Spinal cord (tissue), 10 donors: ENCODE results near the gene STK39. TPM values are rescaled to one million over a fixed set of nuclear protein-coding genes. Genes with fewer than 3 reads are reported as not detected.
A peak's percentile ranks its signal among the peaks of the same experiment; 100 is the strongest.

Experiments
- DNase-seq, 6 donors: peaks; one replicate each; pipeline versions ENCODE4 v3.0.0 to v3.0.0-alpha.2; 2013 to 2015; ENCODE audit warnings: low spot score in 6 of 6, low read depth in 4 of 6
- H3K27ac ChIP-seq: one replicate; pipeline ENCODE4 v1.5.1; 2013; ENCODE audit warnings: low read depth, low read length, control low read depth
- H3K27me3 ChIP-seq: one replicate; pipeline ENCODE4 v1.6.1; 2013; ENCODE audit warnings: low read length; ENCODE audit not compliant: control insufficient read depth, insufficient read depth
- H3K36me3 ChIP-seq: one replicate; pipeline ENCODE4 v1.6.1; 2013; ENCODE audit warnings: low read length; ENCODE audit not compliant: control insufficient read depth, insufficient read depth
- H3K4me1 ChIP-seq: one replicate; pipeline ENCODE4 v1.6.1; 2013; ENCODE audit warnings: low read length; ENCODE audit not compliant: control insufficient read depth, insufficient read depth
- H3K4me3 ChIP-seq: one replicate; pipeline ENCODE4 v1.5.1; 2013; ENCODE audit warnings: low read depth, low read length, control low read depth
- H3K9me3 ChIP-seq: one replicate; pipeline ENCODE4 v1.6.1; 2013; ENCODE audit warnings: low read length; ENCODE audit not compliant: control insufficient read depth, insufficient read depth
- whole genome bisulfite sequencing: methylation state at CpG from one replicate; pipeline ENCODE4 v1.1.5; 2013; ENCODE audit warnings: missing lambda C conversion rate; ENCODE audit not compliant: insufficient coverage; 5-methylcytosine and 5-hydroxymethylcytosine counted together
- polyA plus RNA-seq, 2 donors: library from polyadenylated mRNA; unstranded; fragments of 120-200 nt; gene quantifications; one replicate each; pipeline ENCODE4 v1.2.1, GENCODE V29; 2013; ENCODE audit not compliant: insufficient read length in 2 of 2
- total RNA-seq, 2 donors: library from RNA; depleted of rRNA in 1 of 2; stranded (reverse); fragments of 120-200 nt in 1 of 2; fragments of >200 nt in 1 of 2; gene quantifications; one replicate each; pipeline versions ENCODE4 v1.2.3 to v1.2.4, GENCODE V29; 2013 to 2014
- donor health status: healthy.

STK39 gene
- total and polyA plus RNA-seq, 4 donors, result 51.1 to 75.5 (median 57.7) TPM

DNA sequence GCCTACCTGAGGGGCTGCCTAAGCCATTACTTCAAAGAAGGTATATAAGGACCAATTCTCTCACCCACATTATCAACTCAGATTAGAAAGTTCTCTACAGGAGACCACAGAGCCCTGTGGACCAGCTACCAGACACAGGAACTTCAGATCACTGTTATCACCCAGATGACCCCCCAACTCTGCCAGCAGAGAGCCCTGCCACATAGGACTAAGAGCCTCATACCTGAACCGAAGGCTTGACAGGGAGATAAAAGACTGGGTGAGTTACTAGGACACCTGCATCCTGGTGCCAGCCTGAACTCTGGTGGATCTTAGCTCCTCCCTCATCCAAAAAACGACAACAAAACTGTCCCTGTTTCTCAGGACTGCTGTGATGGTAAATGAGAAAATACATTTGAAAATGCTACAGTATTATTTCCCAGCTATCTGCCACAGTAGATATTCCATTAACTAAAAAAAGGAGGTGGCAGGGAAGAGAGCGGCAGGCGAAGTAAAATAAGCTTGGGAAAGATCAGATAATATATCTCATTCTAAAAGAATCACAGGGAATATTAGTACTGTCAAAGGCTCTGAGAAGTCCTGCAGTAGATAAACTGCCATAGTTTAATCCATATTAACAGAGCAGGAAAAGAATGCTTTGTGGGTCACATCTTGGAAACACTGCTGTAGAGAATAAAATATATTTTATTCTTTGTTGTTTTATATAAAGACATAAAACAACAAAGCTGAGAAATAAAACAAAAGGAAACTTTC lies 79.7 kb downstream of the STK39 start:
- H3K4me1 ChIP-seq, result peaks cover 2% of the 10 kb centered on the region
- no peaks in the 10 kb centered on the region for H3K9me3 ChIP-seq
- WGBS, result 100% methylated on average over 1 of the region's 4 CpGs
- H3K36me3 ChIP-seq, result peaks cover 2% of the 10 kb centered on the region
- H3K4me3 ChIP-seq, result no peak overlapping the region
- no peaks in the 10 kb centered on the region for H3K27me3 ChIP-seq
- no peak overlapping the region for H3K27ac ChIP-seq
- no peak for DNase-seq

DNA sequence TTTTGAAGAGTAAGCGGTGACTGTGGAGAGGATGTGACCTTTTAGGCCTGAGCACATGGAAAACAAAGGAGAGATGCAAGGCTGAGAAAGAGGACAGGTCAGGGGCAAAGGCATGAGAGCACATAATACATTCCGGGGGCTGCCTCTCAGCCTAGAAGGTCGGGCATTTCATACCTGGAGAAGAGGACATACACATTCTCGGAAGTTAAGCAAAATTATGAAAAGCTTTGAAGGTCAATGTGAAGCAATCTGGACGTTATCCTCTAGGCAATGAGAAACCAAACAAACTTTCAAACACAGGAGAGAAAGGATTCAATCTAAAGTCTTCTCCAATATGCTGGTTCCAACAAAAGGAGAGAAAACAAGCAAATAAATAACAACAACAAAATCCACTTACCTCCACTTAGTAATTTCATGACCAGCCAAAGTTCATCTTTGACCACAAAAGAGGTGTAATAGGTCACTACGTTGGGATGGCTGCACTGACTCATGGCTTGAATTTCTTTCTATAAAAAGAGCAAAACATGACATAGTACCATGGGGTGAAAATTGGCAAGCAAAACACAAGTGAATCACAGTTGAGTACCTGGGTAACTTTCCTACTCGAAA lies 80.4 kb downstream of the STK39 start:
- Histone ChIP-seq H3K4me1 (peaks cover 2% of the 10 kb centered on the region), H3K9me3 (no peaks in the 10 kb centered on the region), H3K27me3 (no peaks in the 10 kb centered on the region), H3K4me3 (no peak overlapping the region), H3K36me3 (peaks cover 2% of the 10 kb centered on the region), H3K27ac (no peak overlapping the region)
- WGBS, result 97% methylated on average over 3 of the region's 7 CpGs
- no peak for DNase-seq

DNA sequence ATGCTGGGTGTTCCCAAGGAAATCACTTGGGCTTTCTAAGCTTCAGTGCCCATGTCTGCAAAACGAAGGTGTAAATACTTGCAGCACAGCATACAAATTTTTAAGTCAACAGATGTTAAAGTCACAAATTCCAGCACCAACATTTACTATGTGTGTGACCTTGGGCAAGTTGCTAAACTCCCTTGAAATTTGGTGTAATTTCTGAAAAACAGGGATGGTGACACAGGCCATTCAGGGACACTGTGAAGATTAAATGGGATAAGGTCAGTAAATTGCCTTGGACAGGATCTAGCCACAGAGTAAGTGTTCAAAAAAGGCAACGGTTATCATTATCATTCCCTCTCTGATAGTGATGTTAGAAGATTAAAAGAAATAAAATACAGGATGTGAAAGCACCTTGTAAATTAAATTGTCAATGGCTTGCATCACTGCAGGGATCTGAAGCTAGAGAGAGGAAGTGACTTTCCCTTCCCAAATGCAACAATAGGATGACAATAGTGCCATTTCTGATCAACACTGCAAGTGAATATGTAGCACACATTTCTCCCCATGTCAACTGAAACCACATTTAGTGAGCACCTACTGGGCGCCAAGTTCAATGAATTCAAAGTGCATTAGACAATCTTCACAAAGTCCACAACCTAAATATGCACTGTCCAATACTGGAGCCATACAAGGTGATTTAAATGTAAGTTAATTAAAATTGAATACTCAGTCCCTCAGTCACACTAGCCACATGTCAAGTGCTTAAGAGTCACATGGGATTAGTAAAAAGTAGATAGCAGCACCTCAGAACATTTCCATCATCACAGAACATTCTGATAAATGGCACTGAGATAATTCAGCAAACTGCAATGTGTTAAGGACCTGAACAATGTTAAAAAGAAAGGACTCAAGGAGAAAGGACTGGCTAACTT lies 81.2 kb downstream of the STK39 start:
- Histone ChIP-seq H3K4me1 (peaks cover 2% of the 10 kb centered on the region), H3K4me3 (no peak overlapping the region), H3K36me3 (peaks cover 2% of the 10 kb centered on the region), H3K9me3 (no peaks in the 10 kb centered on the region), H3K27ac (no peak overlapping the region), H3K27me3 (no peaks in the 10 kb centered on the region)
- DNase-seq, result no peak
- WGBS, result no CpG with 5 or more reads among the region's 3 CpGs

DNA sequence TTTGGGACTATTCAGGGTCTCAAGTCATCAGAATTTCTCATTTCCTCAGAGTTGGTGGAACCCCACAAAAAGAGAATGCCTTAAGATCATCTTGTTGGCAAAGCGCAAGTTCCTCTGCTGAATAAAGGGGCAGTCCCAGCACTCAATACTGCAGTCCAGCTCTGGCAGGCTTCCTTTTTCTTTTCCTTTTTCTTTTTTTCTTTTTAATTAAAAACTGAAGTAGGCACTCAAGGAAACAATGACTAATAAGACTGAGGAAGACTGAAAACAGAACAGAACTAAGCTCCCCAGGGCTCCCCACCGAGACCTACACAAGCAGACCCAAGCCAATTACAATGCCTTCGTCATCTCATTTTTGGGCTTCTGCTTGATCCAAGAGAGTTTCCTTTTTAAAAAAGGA lies 82.0 kb downstream of the STK39 start:
- H3K27me3 ChIP-seq, result no peaks in the 10 kb centered on the region
- H3K4me1 ChIP-seq, result no peaks in the 10 kb centered on the region
- peak in 2 of 6 donors; percentile 38 to 43 for DNase-seq
- H3K36me3 ChIP-seq, result peaks cover 6% of the 10 kb centered on the region
- no peak overlapping the region for H3K27ac ChIP-seq
- WGBS, result 62% methylated on average over 2 of the region's 3 CpGs
- no peaks in the 10 kb centered on the region for H3K9me3 ChIP-seq
- H3K4me3 ChIP-seq, result no peak overlapping the region

DNA sequence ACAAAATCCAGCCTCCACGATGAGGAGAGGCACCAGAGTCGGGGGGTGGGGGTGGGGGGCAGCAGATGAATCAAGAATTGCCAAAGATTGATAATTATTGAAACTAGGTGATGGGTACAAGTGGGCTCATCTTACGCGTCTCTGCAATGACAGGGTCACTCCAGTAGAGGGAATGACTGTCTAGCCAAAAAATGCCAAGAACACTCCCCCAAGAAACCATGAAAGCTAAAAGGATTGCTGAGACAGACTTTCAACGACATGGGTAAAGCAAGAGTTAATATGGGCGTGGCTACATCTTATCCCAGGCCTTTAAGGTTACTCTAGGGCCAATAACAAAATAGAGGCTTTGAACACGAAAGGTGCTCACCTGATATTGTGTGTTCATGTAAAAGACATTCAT lies 86.5 kb downstream of the STK39 start:
- H3K9me3 ChIP-seq, result no peaks in the 10 kb centered on the region
- DNase-seq, result no peak
- WGBS, result 71% methylated on average over 5 of the region's 7 CpGs
- H3K27ac ChIP-seq, result no peak overlapping the region
- no peaks in the 10 kb centered on the region for H3K27me3 ChIP-seq
- H3K36me3 ChIP-seq, result peaks cover 8% of the 10 kb centered on the region
- H3K4me1 ChIP-seq, result peaks cover 3% of the 10 kb centered on the region
- no peak overlapping the region for H3K4me3 ChIP-seq

DNA sequence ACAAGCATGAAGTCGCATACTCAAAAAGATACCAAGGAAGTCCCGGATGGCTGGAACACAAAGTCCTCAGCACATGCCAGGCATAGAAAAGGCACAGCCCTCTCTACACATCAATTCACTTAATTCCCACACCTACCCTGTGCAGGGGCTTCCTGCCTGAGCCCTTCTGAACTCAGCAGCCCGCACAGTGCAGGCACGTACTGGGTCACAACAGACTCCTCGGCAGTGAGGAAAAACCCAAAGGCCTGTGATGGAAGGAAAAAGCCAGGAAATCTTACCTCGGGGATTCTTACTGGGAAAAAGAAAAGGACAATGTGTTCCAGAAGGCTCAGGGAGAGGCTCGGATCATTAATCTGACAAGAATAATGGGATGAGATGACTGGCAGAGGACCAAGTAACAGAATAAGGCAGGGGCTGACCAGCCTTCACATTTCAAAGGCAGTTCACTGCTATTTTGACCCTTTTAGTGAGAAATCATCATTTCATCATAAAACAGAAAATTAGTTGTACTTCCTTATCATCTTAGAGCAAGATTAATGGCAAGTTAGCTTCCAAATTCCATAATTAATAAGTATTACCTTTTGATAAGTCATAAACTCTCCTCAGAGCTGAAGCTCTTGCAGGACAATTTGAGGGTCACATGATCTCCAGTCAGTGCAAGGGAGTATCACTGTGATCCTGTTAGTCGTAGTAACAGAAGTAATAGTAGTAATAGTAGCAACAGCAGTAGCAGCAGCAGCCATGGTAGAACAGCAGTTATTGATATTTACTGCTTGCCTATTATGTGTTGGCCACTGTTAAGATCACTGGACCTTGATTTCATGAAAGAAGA lies 87.4 kb downstream of the STK39 start:
- H3K27me3 ChIP-seq, result no peaks in the 10 kb centered on the region
- H3K9me3 ChIP-seq, result no peaks in the 10 kb centered on the region
- DNase-seq, result peak in 1 of 6 donors; percentile 38
- H3K36me3 ChIP-seq, result peaks cover 8% of the 10 kb centered on the region
- H3K4me3 ChIP-seq, result no peak overlapping the region
- H3K27ac ChIP-seq, result no peak overlapping the region
- H3K4me1 ChIP-seq, result peaks cover 3% of the 10 kb centered on the region
- 56% methylated on average over 8 of the region's 8 CpGs for WGBS

DNA sequence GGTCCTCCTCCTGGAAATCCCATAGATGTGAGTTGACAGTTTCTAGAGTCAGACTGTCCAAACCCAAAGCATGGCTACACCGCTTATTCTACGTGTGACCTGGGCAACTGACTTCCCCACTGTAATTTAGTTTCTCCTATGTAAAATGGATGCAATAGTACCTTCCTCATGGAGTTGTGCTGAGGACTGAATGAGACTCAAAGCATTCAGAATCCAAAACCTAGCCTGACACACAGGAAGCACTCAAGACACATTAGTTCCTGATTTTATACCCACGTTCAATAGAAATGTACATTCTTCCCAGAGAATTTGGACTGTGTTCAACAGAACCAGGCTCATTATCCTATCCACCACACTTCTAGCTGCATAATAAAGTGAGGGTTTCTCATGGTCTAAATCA lies 88.8 kb downstream of the STK39 start:
- H3K27ac ChIP-seq, result no peak overlapping the region
- no peaks in the 10 kb centered on the region for H3K27me3 ChIP-seq
- H3K9me3 ChIP-seq, result no peaks in the 10 kb centered on the region
- H3K4me1 ChIP-seq, result peaks cover 3% of the 10 kb centered on the region
- no peak overlapping the region for H3K4me3 ChIP-seq
- H3K36me3 ChIP-seq, result peaks cover 6% of the 10 kb centered on the region
- no CpG with 5 or more reads among the region's 3 CpGs for WGBS
- DNase-seq, result no peak

DNA sequence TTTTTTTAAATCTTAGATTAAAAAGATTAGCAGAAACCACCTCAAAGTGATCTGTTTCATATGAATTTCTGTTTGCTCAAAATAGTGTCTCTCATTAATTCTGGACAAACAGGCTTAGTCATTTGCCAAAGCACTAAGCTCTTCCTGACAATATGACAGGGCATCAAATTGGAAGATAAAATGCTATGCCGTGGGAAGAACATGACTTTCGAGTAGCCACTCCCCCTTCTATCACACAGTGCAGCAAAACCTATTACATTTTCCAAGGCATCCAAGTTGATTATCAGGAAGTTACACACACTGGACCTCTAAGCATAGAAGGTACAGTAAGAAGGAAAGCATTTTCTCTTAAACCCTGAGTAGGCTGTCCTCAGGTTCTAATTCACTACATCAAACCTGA lies 89.5 kb downstream of the STK39 start:
- no peak for DNase-seq
- Histone ChIP-seq H3K9me3 (no peaks in the 10 kb centered on the region), H3K27ac (no peak overlapping the region), H3K36me3 (peaks cover 6% of the 10 kb centered on the region), H3K27me3 (no peaks in the 10 kb centered on the region), H3K4me1 (peaks cover 3% of the 10 kb centered on the region), H3K4me3 (no peak overlapping the region)
- WGBS, result 80% methylated on average over 1 of the region's 2 CpGs

DNA sequence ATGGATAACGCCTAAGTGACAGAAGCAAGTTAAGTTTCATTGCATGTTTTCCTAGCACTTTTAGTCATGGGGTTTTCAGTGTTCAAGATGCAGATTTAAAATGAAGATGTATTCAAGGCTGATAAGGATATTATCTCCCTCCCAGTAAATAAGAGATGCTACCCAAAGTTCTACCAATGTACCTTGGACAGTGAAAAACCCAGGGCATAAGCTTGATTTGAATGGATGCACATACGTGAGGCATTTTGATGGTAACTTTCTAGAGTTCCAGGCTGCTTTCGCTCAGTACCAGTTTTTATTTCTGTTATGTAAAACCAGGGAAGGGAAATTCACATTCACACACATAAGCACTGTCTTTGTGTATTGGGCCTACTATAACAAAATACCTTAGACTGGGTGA lies 90.3 kb downstream of the STK39 start:
- no CpG with 5 or more reads among the region's 3 CpGs for WGBS
- Histone ChIP-seq H3K27ac (no peak overlapping the region), H3K4me3 (no peak overlapping the region), H3K36me3 (peaks cover 6% of the 10 kb centered on the region), H3K9me3 (no peaks in the 10 kb centered on the region), H3K4me1 (peaks cover 3% of the 10 kb centered on the region), H3K27me3 (no peaks in the 10 kb centered on the region)
- no peak for DNase-seq
